ENCODE results near the gene A2ML1.
"Not testable (repeated sequence)": the region's sequence is repeated elsewhere in the genome, so short reads cannot be mapped to it uniquely, and the experiment has no call there.

A2ML1 gene

GRCh38 chr12:8817856-8818255 lies 4.6 kb upstream of the A2ML1 start:
- no peak for DNase-seq (ENCODE audit: low read depth in 2 of 2)

- DNase-seq (ENCODE audit: low read depth in 2 of 2): no peak
These were observed 3.9 kb upstream of the A2ML1 start for GRCh38 chr12:8818526-8818925.

- no peak for DNase-seq (ENCODE audit: low read depth in 2 of 2)
These were observed 2.8 kb upstream of the A2ML1 start for GRCh38 chr12:8819666-8819980.

GRCh38 chr12:8820676-8821407 lies 1.6 kb upstream of the A2ML1 start:
- DNase-seq (ENCODE audit: low read depth in 2 of 2): not testable (repeated sequence)

- no peak for DNase-seq (ENCODE audit: low read depth in 2 of 2)
These were observed 830 bp upstream of the A2ML1 start for GRCh38 chr12:8821591-8821990.

GRCh38 chr12:8823565-8824300 lies 1.3 kb downstream of the A2ML1 start:
- no peak for DNase-seq (ENCODE audit: low read depth in 2 of 2)

- DNase-seq (ENCODE audit: low read depth in 2 of 2): no peak
These were observed 5.3 kb downstream of the A2ML1 start for GRCh38 chr12:8827551-8828256.

- no peak for DNase-seq (ENCODE audit: low read depth in 2 of 2)
These were observed 6.1 kb downstream of the A2ML1 start for GRCh38 chr12:8828257-8829124.

- DNase-seq (ENCODE audit: low read depth in 2 of 2): no peak
These were observed 6.7 kb downstream of the A2ML1 start for GRCh38 chr12:8829125-8829518.

GRCh38 chr12:8829621-8830020 lies 7.2 kb downstream of the A2ML1 start:
- DNase-seq (ENCODE audit: low read depth in 2 of 2): no peak

GRCh38 chr12:8831116-8831515 lies 8.7 kb downstream of the A2ML1 start:
- DNase-seq (ENCODE audit: low read depth in 2 of 2): no peak

- DNase-seq (ENCODE audit: low read depth in 2 of 2): no peak
These were observed 10.1 kb downstream of the A2ML1 start for GRCh38 chr12:8832500-8832899.

- no peak for DNase-seq (ENCODE audit: low read depth in 2 of 2)
These were observed 11.8 kb downstream of the A2ML1 start for GRCh38 chr12:8834230-8834629.

GRCh38 chr12:8837291-8837690 lies 14.9 kb downstream of the A2ML1 start:
- DNase-seq (ENCODE audit: low read depth in 2 of 2): no peak

- no peak for DNase-seq (ENCODE audit: low read depth in 2 of 2)
These were observed 17.9 kb downstream of the A2ML1 start for GRCh38 chr12:8840321-8840720.

GRCh38 chr12:8840938-8841633 lies 18.7 kb downstream of the A2ML1 start:
- DNase-seq (ENCODE audit: low read depth in 2 of 2): no peak

GRCh38 chr12:8841778-8842177 lies 19.4 kb downstream of the A2ML1 start:
- no peak for DNase-seq (ENCODE audit: low read depth in 2 of 2)

GRCh38 chr12:8844665-8845064 lies 22.2 kb downstream of the A2ML1 start:
- DNase-seq (ENCODE audit: low read depth in 2 of 2): no peak

GRCh38 chr12:8846305-8846704 lies 23.9 kb downstream of the A2ML1 start:
- no peak for DNase-seq (ENCODE audit: low read depth in 2 of 2)

- no peak for DNase-seq (ENCODE audit: low read depth in 2 of 2)
These were observed 25.0 kb downstream of the A2ML1 start for GRCh38 chr12:8847435-8847834.

GRCh38 chr12:8849876-8850275 lies 27.5 kb downstream of the A2ML1 start:
- no peak for DNase-seq (ENCODE audit: low read depth in 2 of 2)

Data from stimulated activated CD8-positive, alpha-beta memory T cell treated with anti-CD3 and anti-CD28 coated beads, Interleukin-15, amount 100 ng/mL, for 4 hours (primary cell).